22Rv1 (cell line): ENCODE measurements around the gene PPP3CA.

Source experiments
- CTCF ChIP-seq: fragments of 450-650 bp; IDR thresholded peaks from 2 replicates; pipeline ENCODE4 v1.5.1; 2017; ENCODE audit warnings: mild to moderate bottlenecking
- ZFX ChIP-seq: fragments of 450-650 bp; IDR thresholded peaks from 2 replicates; pipeline ENCODE4 v1.6.1; 2017; ENCODE audit warnings: antibody characterized with exemption, borderline replicate concordance

- TF ChIP-seq CTCF = 0 out of 2 replicates have a peak, but pooled peaks have one; percentile 7
- TF ChIP-seq ZFX = no peak
Measured at GRCh38 chr4:101347557-101348366, 436 bp upstream of the PPP3CA start.
